Measurements from ENCODE around the gene SCP2. TPM values are rescaled to one million over a fixed set of nuclear protein-coding genes. Genes with fewer than 3 reads are reported as not detected.

The SCP2 gene
- total and polyA plus RNA-seq, 2 of the 4 experiments (the other 2 are of a cell fraction) = 70.4 to 83.1 TPM

DNA sequence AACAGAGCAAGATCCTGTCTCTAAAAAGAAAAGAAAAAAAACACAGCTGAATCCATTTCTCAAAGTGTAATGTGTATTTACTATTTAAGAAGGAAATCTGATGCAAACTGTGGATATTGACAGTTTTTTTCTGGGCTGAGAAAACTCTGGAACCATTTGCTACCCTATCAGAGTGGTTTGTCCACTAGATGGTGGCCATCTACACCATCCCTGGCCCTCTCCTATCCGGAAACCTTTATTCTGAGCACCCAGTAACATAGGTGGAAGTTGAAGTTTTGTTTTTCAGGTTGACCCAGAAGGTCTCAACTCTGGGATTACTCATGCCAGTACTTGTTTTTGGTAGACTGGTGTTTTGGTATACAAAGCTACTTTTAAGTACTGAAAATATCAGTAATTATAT is 25.7 kb upstream of the SCP2 start:
- H3K9me1 ChIP-seq (ENCODE audit: insufficient read depth, low read length) = peaks cover 3% of the 10 kb centered on the region; the same call in 1 of the 2 replicates
- H4K91ac ChIP-seq (ENCODE audit: insufficient read depth, low read depth, low read length) = no peak overlapping the region
- ChIA-PET POLR2A (ENCODE audit: unreplicated experiment) (no interaction called here), CTCF (interaction anchor here (1.2 kb wide), 2 partner anchors 20 to 275 kb away, joined by 3 to 4 read pairs; partner anchors contain the start of gene ECHDC2)
- no peak overlapping the region for H2BK20ac ChIP-seq (ENCODE audit: low read depth, low read length)
- DNase-seq (no peak), ATAC-seq (ENCODE audit: low read depth) (no peak)
- no peak overlapping the region for H2BK120ac ChIP-seq (ENCODE audit: low read depth, low read length)
- no peaks in the 10 kb centered on the region for H4K20me1 ChIP-seq (ENCODE audit: insufficient read depth, low read length)
- H3K4me3 ChIP-seq (ENCODE audit: insufficient read depth, low read depth, low read length) = no peak overlapping the region
- H3K56ac ChIP-seq (ENCODE audit: extremely low read depth, insufficient read depth, low read length) = no peak overlapping the region
- no peak overlapping the region for H2AFZ ChIP-seq (replicated peaks; ENCODE audit: low read length, poor library complexity)
- H3K18ac ChIP-seq (ENCODE audit: low read depth, low read length) = no peak overlapping the region
- no peak overlapping the region for H3K23ac ChIP-seq (ENCODE audit: low read depth, low read length)
- H3K4ac ChIP-seq (ENCODE audit: low read depth, low read length) = no peak overlapping the region
- no peak overlapping the region for H2AK9ac ChIP-seq (replicated peaks; ENCODE audit: low read depth, low read length, poor library complexity)
- TF ChIP-seq, protein P1, sequence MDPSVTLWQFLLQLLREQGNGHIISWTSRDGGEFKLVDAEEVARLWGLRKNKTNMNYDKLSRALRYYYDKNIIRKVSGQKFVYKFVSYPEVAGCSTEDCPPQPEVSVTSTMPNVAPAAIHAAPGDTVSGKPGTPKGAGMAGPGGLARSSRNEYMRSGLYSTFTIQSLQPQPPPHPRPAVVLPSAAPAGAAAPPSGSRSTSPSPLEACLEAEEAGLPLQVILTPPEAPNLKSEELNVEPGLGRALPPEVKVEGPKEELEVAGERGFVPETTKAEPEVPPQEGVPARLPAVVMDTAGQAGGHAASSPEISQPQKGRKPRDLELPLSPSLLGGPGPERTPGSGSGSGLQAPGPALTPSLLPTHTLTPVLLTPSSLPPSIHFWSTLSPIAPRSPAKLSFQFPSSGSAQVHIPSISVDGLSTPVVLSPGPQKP (IDR thresholded peaks at IDR 0.05; ENCODE audit: borderline replicate concordance, low read depth, low read length) = no peak
- TF ChIP-seq CEBPB (IDR thresholded peaks at IDR 0.05; ENCODE audit: low read depth, low read length) (no peak), SMC3 (IDR thresholded peaks at IDR 0.05; ENCODE audit: low read depth, low read length) (no peak), RAD21 (IDR thresholded peaks at IDR 0.05; ENCODE audit: low read length) (no peak), RCOR1 (IDR thresholded peaks at IDR 0.05; ENCODE audit: insufficient replicate concordance, low read length) (no peak), POLR2A (IDR thresholded peaks at IDR 0.05; ENCODE audit: low read depth, low read length) (no peak), MAZ (IDR thresholded peaks at IDR 0.05; ENCODE audit: borderline replicate concordance, low read depth, low read length) (no peak), BHLHE40 (IDR thresholded peaks at IDR 0.05; ENCODE audit: low read depth, low read length) (no peak), MAFK (IDR thresholded peaks at IDR 0.05; ENCODE audit: low read depth, low read length) (no peak), MXI1 (IDR thresholded peaks at IDR 0.05; ENCODE audit: borderline replicate concordance, low read depth, low read length) (no peak), FOS (IDR thresholded peaks at IDR 0.05; ENCODE audit: low read depth, low read length) (no peak), NFE2L2 (IDR thresholded peaks at IDR 0.05; ENCODE audit: low read depth, low read length) (no peak), CHD1 (IDR thresholded peaks at IDR 0.05; ENCODE audit: low read depth, low read length) (no peak), RFX5 (IDR thresholded peaks at IDR 0.05; ENCODE audit: low read depth, low read length) (no peak)
- TF ChIP-seq, protein P2, sequence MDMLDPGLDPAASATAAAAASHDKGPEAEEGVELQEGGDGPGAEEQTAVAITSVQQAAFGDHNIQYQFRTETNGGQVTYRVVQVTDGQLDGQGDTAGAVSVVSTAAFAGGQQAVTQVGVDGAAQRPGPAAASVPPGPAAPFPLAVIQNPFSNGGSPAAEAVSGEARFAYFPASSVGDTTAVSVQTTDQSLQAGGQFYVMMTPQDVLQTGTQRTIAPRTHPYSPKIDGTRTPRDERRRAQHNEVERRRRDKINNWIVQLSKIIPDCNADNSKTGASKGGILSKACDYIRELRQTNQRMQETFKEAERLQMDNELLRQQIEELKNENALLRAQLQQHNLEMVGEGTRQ (IDR thresholded peaks at IDR 0.05; ENCODE audit: low read depth, low read length) = no peak
- TF ChIP-seq, protein P3, sequence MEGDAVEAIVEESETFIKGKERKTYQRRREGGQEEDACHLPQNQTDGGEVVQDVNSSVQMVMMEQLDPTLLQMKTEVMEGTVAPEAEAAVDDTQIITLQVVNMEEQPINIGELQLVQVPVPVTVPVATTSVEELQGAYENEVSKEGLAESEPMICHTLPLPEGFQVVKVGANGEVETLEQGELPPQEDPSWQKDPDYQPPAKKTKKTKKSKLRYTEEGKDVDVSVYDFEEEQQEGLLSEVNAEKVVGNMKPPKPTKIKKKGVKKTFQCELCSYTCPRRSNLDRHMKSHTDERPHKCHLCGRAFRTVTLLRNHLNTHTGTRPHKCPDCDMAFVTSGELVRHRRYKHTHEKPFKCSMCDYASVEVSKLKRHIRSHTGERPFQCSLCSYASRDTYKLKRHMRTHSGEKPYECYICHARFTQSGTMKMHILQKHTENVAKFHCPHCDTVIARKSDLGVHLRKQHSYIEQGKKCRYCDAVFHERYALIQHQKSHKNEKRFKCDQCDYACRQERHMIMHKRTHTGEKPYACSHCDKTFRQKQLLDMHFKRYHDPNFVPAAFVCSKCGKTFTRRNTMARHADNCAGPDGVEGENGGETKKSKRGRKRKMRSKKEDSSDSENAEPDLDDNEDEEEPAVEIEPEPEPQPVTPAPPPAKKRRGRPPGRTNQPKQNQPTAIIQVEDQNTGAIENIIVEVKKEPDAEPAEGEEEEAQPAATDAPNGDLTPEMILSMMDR (conservative IDR thresholded peaks at IDR 0.05; ENCODE audit: low read depth, low read length) = no peak
- H3K14ac ChIP-seq (replicated peaks; ENCODE audit: low read depth, low read length) = no peak overlapping the region
- dilution Hi-C loops (cut with HindIII; ENCODE audit: low sequenced_read_pairs, unreplicated experiment) = no loop called here
- WGBS, 2 experiments (ENCODE audit: extremely low coverage in 2 of 2, insufficient read length in 1 of 2) = no CpG with 5 or more reads among the region's 1 CpG
- intact Hi-C loops (cut with micrococcal nuclease) = no loop called here
- no peaks in the 10 kb centered on the region for H3K79me1 ChIP-seq (ENCODE audit: low read depth in 1 of 2, low read length in 2 of 2)
- H3K27ac ChIP-seq (ENCODE audit: insufficient read depth, low read length) = no peak overlapping the region
- no peak overlapping the region for H4K8ac ChIP-seq (ENCODE audit: low read depth in 2 of 2, low read length in 2 of 2)
- H3K27me3 ChIP-seq (ENCODE audit: control insufficient read depth, insufficient read depth, low read length) = no peaks in the 10 kb centered on the region
- no peak overlapping the region for H2BK15ac ChIP-seq (ENCODE audit: low read depth, low read length)
- H3K9ac ChIP-seq (ENCODE audit: low read depth, low read length) = no peak overlapping the region
- peaks cover 1% of the 10 kb centered on the region; the same call in 1 of the 2 replicates for H3K4me1 ChIP-seq (ENCODE audit: control insufficient read depth, insufficient read depth, low read length)
- H2BK5ac ChIP-seq (ENCODE audit: low read depth, low read length, poor library complexity, severe bottlenecking) = no peak overlapping the region
- no peak overlapping the region for H3K4me2 ChIP-seq (ENCODE audit: low read depth, low read length)
- in situ Hi-C loops (cut with MboI; ENCODE audit: low sequenced_read_pairs) = loop anchor here (10.0 kb wide), 1 partner anchor 283 kb away; no protein-coding TSS in a partner anchor
- H3K9me3 ChIP-seq (ENCODE audit: control insufficient read depth, insufficient read depth, low read length) = no peaks in the 10 kb centered on the region
- BruUV-seq (replicated peaks) = no TSS peak
- no peak overlapping the region for H2AK5ac ChIP-seq (ENCODE audit: low read depth, low read length)
- no peaks in the 10 kb centered on the region for H3K36me3 ChIP-seq (ENCODE audit: control insufficient read depth, insufficient read depth, low read length)
- H4K5ac ChIP-seq (ENCODE audit: low read depth, low read length) = no peak overlapping the region
